Ascending aorta (tissue), 2 donors: ENCODE results near the gene KICS2. TPM values are rescaled to one million over a fixed set of nuclear protein-coding genes. Genes with fewer than 3 reads are reported as not detected.

Experiments
- DNase-seq, 2 donors: peaks; one replicate each; pipeline ENCODE4 v3.0.0-alpha.2; 2019; ENCODE audit warnings: low spot score in 2 of 2
- H3K27ac ChIP-seq, 2 donors: fragments of 200-600 bp; sonication (generic); one replicate each; pipeline ENCODE4 v1.5.1; 2016 to 2017; ENCODE audit warnings: mild to moderate bottlenecking in 1 of 2
- H3K27me3 ChIP-seq: fragments of 200-600 bp; sonication (generic); one replicate; pipeline ENCODE4 v1.5.1; 2017
- H3K36me3 ChIP-seq, 2 donors: fragments of 200-600 bp; sonication (generic); one replicate each; pipeline ENCODE4 v1.5.1; 2016
- H3K4me1 ChIP-seq, 2 donors: fragments of 200-600 bp; sonication (generic); one replicate each; pipeline ENCODE4 v1.5.1; 2016 to 2017; ENCODE audit warnings: mild to moderate bottlenecking in 1 of 2
- H3K4me3 ChIP-seq, 2 donors: fragments of 200-600 bp; sonication (generic); one replicate each; pipeline ENCODE4 v1.5.1; 2016 to 2017; ENCODE audit warnings: mild to moderate bottlenecking in 1 of 2
- H3K9me3 ChIP-seq, 2 donors: fragments of 200-600 bp; sonication (generic); one replicate each; pipeline ENCODE4 v1.5.1; 2016
- CTCF ChIP-seq, 3 experiments: fragments of 200-600 bp in 2 of 3; fragments of 450-650 bp in 1 of 3; sonication (generic) in 2 of 3; IDR thresholded peaks; one replicate each; pipeline ENCODE4 v1.5.1; 2016 to 2019; ENCODE audit warnings: antibody characterized with exemption in 3 of 3, mild to moderate bottlenecking in 1 of 3, moderate library complexity in 1 of 3
- intact Hi-C: fragments of 100-400 bp; cut with DNase I; formaldehyde crosslinking; loops from one replicate; pipeline ENCODE4 v1.15.1; 2023
- total RNA-seq: library from RNA; depleted of rRNA; stranded (reverse); fragments of >200 nt; gene quantifications from one replicate; pipeline ENCODE4 v1.1.0, GENCODE V29; 2016

The KICS2 gene
- total RNA-seq, 1 donor from 2014 or later: 0.75 TPM

- peak; percentile 22 to 58 (median 35) for TF ChIP-seq CTCF (IDR thresholded peaks at IDR 0.05)
- Histone ChIP-seq H3K9me3 (no peaks in the 10 kb centered on the region), H3K36me3 (no peaks in the 10 kb centered on the region), H3K4me1 (peaks cover 0 to 9% of the 10 kb centered on the region in 2 donors), H3K4me3 (peak overlapping the region in 1 of 2 donors; percentile 48), H3K27me3 (no peaks in the 10 kb centered on the region), H3K27ac (peak overlapping the region; percentile 73 to 84)
- intact Hi-C loops: loop anchor here (1.0 to 2.0 kb wide), 4 partner anchors 41 to 338 kb away; partner anchors contain the start of genes KICS2 and XPOT
- DNase-seq: peak in 1 of 2 donors; percentile 83
Measured at GRCh38 chr12:64181430-64182291, 40.4 kb downstream of the KICS2 start.

GRCh38 chr12:64180951-64181350 lies 41.1 kb downstream of the KICS2 start:
- H3K27ac ChIP-seq: peak overlapping the region; percentile 73 to 84
- H3K9me3 ChIP-seq: no peaks in the 10 kb centered on the region
- no peak for TF ChIP-seq CTCF (IDR thresholded peaks at IDR 0.05)
- no peaks in the 10 kb centered on the region for H3K27me3 ChIP-seq
- H3K4me1 ChIP-seq: peaks cover 0 to 9% of the 10 kb centered on the region in 2 donors
- H3K36me3 ChIP-seq: no peaks in the 10 kb centered on the region
- intact Hi-C loops: loop anchor here (1.0 to 2.0 kb wide), 3 partner anchors 41 to 338 kb away; partner anchors contain the start of gene KICS2
- H3K4me3 ChIP-seq: peak overlapping the region in 1 of 2 donors; percentile 48
- peak in 1 of 2 donors; percentile 74 for DNase-seq

GRCh38 chr12:64178122-64178521 lies 44.0 kb downstream of the KICS2 start:
- Histone ChIP-seq H3K4me1 (peaks cover 0 to 9% of the 10 kb centered on the region in 2 donors), H3K36me3 (no peaks in the 10 kb centered on the region), H3K9me3 (no peaks in the 10 kb centered on the region), H3K27ac (no peak overlapping the region), H3K27me3 (no peaks in the 10 kb centered on the region), H3K4me3 (no peak overlapping the region)
- intact Hi-C loops: no loop called here
- no peak for DNase-seq
- TF ChIP-seq CTCF (IDR thresholded peaks at IDR 0.05): no peak

GRCh38 chr12:64177001-64177400 lies 45.1 kb downstream of the KICS2 start:
- Histone ChIP-seq H3K27me3 (no peaks in the 10 kb centered on the region), H3K4me3 (no peak overlapping the region), H3K36me3 (no peaks in the 10 kb centered on the region), H3K4me1 (peaks cover 0 to 4% of the 10 kb centered on the region in 2 donors), H3K9me3 (no peaks in the 10 kb centered on the region), H3K27ac (no peak overlapping the region)
- intact Hi-C loops: no loop called here
- no peak for DNase-seq
- TF ChIP-seq CTCF (IDR thresholded peaks at IDR 0.05): no peak

- no peak overlapping the region for H3K27ac ChIP-seq
- intact Hi-C loops: no loop called here
- no peak for DNase-seq
- TF ChIP-seq CTCF (IDR thresholded peaks at IDR 0.05): no peak
- H3K9me3 ChIP-seq: no peaks in the 10 kb centered on the region
- no peaks in the 10 kb centered on the region for H3K36me3 ChIP-seq
- H3K4me3 ChIP-seq: no peak overlapping the region
- H3K4me1 ChIP-seq: no peaks in the 10 kb centered on the region
- no peaks in the 10 kb centered on the region for H3K27me3 ChIP-seq
Measured at GRCh38 chr12:64175254-64175945, 46.7 kb downstream of the KICS2 start.
